ENCODE measurements around the gene WFDC10A.

DNA sequence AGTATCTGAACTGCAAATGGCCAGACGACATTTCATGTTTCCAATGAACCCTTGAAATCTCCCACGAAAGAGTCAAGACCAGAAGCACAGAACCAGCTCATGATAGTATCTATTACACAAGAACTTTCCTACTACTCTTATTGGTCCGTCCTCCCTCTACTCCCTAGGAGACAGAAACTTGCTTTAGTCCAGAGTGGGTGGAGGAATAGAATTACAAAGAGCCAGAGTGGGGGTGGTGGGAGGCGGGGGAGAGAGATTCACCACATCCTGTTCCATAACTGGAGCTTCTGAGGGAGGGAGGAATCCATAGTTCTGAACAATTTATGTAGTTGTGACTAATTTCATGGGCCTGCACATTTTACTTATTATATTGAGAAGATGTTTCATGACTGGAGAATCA, 18.5 kb upstream of the WFDC10A start:
- TF ChIP-seq POLR2AphosphoS2 (IDR thresholded peaks at IDR 0.05; ENCODE audit: low read length): no peak
- TF ChIP-seq POLR2AphosphoS5 (IDR thresholded peaks at IDR 0.05; ENCODE audit: control insufficient read depth, insufficient read depth, low read depth, low read length): no peak
- TF ChIP-seq MYC (IDR thresholded peaks at IDR 0.05; ENCODE audit: low read depth, low read length): no peak
- no peak for TF ChIP-seq MYC (CRISPR knock-in tag; IDR thresholded peaks at IDR 0.05; ENCODE audit: borderline replicate concordance, low read depth)
- no peak for TF ChIP-seq ZBED1 (IDR thresholded peaks at IDR 0.05)
- TF ChIP-seq, protein P1, sequence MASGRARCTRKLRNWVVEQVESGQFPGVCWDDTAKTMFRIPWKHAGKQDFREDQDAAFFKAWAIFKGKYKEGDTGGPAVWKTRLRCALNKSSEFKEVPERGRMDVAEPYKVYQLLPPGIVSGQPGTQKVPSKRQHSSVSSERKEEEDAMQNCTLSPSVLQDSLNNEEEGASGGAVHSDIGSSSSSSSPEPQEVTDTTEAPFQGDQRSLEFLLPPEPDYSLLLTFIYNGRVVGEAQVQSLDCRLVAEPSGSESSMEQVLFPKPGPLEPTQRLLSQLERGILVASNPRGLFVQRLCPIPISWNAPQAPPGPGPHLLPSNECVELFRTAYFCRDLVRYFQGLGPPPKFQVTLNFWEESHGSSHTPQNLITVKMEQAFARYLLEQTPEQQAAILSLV (tag; IDR thresholded peaks at IDR 0.05): no peak

Measured in K562 (cell line).